T-cell (primary cell): ENCODE measurements around the gene PDE7B. TPM values are rescaled to one million over a fixed set of nuclear protein-coding genes. Genes with fewer than 3 reads are reported as not detected.

Experiments
- ATAC-seq, 4 experiments: fragments of 200-7000 bp in 3 of 4; fragments of 150-1000 bp in 1 of 4; cut with Tn5 transposase; replicated peaks in 1 of 4; 1 replicate in 3 of 4; 2 replicates in 1 of 4; pipeline ENCODE4 v1.10.0; 2021; ENCODE audit warnings: moderate library complexity in 3 of 4, mild to moderate bottlenecking in 2 of 4, moderate number of reproducible peaks in 1 of 4
- CTCF ChIA-PET, 2 donors: fragments of 300-600 bp; sonication (Branson Sonifier 250); formaldehyde crosslinking; loops; one replicate each; lab custom pipeline; 2022; ENCODE audit warnings: antibody characterized with exemption in 2 of 2; lab: Charles Lee
- POLR2A ChIA-PET, 2 donors: fragments of 300-600 bp; sonication (Branson Sonifier 250); formaldehyde crosslinking; loops; one replicate each; lab custom pipeline; 2022; ENCODE audit warnings: antibody characterized with exemption in 2 of 2; lab: Charles Lee
- DNase-seq, 35 experiments: peaks; one replicate each; pipeline versions ENCODE4 v3.0.0 to v3.0.0-alpha.2; 2013 to 2023
- H3K27ac ChIP-seq: one replicate; pipeline ENCODE4 v1.5.1; 2013; ENCODE audit warnings: low read length
- H3K27me3 ChIP-seq, 2 experiments: replicated peaks in 1 of 2; 1 replicate in 1 of 2; 2 replicates in 1 of 2; pipeline versions ENCODE4 v1.6.1 to v1.7.0; 2013; ENCODE audit warnings: low read length in 1 of 2, mixed read lengths in 1 of 2; ENCODE audit not compliant: control insufficient read depth in 2 of 2, insufficient read depth in 2 of 2; ENCODE audit errors: extremely low read depth in 1 of 2
- H3K36me3 ChIP-seq, 2 donors: 1 replicate in 1 of 2; 2 replicates in 1 of 2; pipeline versions ENCODE4 v1.6.1 to v1.7.0; 2013; ENCODE audit warnings: low read length in 1 of 2; ENCODE audit not compliant: control insufficient read depth in 2 of 2, insufficient read depth in 1 of 2; ENCODE audit errors: extremely low read depth in 1 of 2
- H3K4me1 ChIP-seq, 2 experiments: 1 replicate in 1 of 2; 2 replicates in 1 of 2; pipeline versions ENCODE4 v1.6.1 to v1.7.0; 2013; ENCODE audit warnings: low read length in 2 of 2, mixed read lengths in 1 of 2; ENCODE audit not compliant: insufficient read depth in 2 of 2, control insufficient read depth in 1 of 2; ENCODE audit errors: extremely low read depth in 1 of 2
- H3K4me3 ChIP-seq, 2 donors: 1 replicate in 1 of 2; 2 replicates in 1 of 2; pipeline versions ENCODE4 v1.5.1 to v1.7.0; 2013; ENCODE audit warnings: mild to moderate bottlenecking in 2 of 2, low read length in 1 of 2, moderate library complexity in 1 of 2; ENCODE audit not compliant: control insufficient read depth in 1 of 2; ENCODE audit errors: extremely low read depth in 1 of 2
- H3K9me3 ChIP-seq: 2 replicates; pipeline ENCODE4 v1.7.0; 2013
- H3K27ac Mint-ChIP-seq, 2 donors: one replicate each; pipeline ENCODE4 v1.8.0; 2020 to 2021; ENCODE audit warnings: mild to moderate bottlenecking in 2 of 2, mixed read lengths in 2 of 2
- H3K27me3 Mint-ChIP-seq, 2 donors: one replicate each; pipeline ENCODE4 v1.8.0; 2021 to 2022; ENCODE audit warnings: mixed read lengths in 2 of 2
- H3K36me3 Mint-ChIP-seq: one replicate; pipeline ENCODE4 v1.8.0; 2021; ENCODE audit warnings: mixed read lengths
- H3K4me1 Mint-ChIP-seq, 3 donors: one replicate each; pipeline ENCODE4 v1.8.0; 2020 to 2022; ENCODE audit warnings: mixed read lengths in 3 of 3, mild to moderate bottlenecking in 1 of 3
- H3K4me3 Mint-ChIP-seq, 3 donors: one replicate each; pipeline ENCODE4 v1.8.0; 2020 to 2022; ENCODE audit warnings: mild to moderate bottlenecking in 3 of 3, mixed read lengths in 3 of 3, moderate library complexity in 3 of 3
- H3K9me3 Mint-ChIP-seq, 3 donors: one replicate each; pipeline ENCODE4 v1.8.0; 2020 to 2022; ENCODE audit warnings: mixed read lengths in 3 of 3
- WGBS: methylation state at CpG from one replicate; pipeline ENCODE4 v1.1.5; 2013; ENCODE audit warnings: missing lambda C conversion rate; ENCODE audit not compliant: insufficient coverage; 5-methylcytosine and 5-hydroxymethylcytosine counted together
- total RNA-seq, 35 experiments: library from RNA in 6 of 35; stranded (reverse) in 6 of 35; fragments of 120-200 nt in 1 of 35; gene quantifications; one replicate each; pipeline versions ENCODE4 v1.2.1 to v1.2.4 and lab custom pipeline; 2013 to 2026

Gene PDE7B
- total RNA-seq, 5 donors from 2014 or later (not counting 1 experiment from before 2014, with no cell fraction given): 0.35 to 1.5 (median 0.69) TPM

DNA sequence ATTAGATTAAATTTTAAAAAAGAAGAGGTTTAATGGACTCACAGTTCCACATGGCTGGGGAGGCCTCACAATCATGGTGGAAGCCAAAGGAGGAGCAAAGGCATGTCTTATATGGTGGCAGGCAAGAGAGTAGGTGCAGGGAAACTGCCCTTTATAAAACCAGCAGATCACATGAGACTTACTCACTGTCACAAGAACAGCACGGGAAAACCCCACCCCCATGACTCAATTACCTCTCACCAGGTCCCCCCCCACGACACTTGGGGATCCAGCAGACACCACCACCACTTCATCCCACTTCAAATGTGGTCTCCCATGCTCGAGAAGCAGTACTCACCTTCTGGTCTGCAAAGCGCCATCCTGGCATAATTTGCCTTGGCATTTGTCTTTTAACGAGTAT, 374.0 kb downstream of the PDE7B start:
- H3K4me3 ChIP-seq: no peak overlapping the region
- POLR2A ChIA-PET: no interaction called here
- DNase-seq (peak in 1 of 35 experiments; percentile 14), ATAC-seq (no peak)
- Mint-ChIP-seq H3K27ac (no peak overlapping the region), H3K4me1 (peaks cover 0 to 6% (median 3%) of the 10 kb centered on the region in 3 donors), H3K4me3 (no peak overlapping the region), H3K36me3 (no peaks in the 10 kb centered on the region), H3K9me3 (peaks cover 0 to under 1% (median under 1%) of the 10 kb centered on the region in 3 donors), H3K27me3 (no peaks in the 10 kb centered on the region)
- no peaks in the 10 kb centered on the region for H3K9me3 ChIP-seq
- no peaks in the 10 kb centered on the region for H3K4me1 ChIP-seq
- CTCF ChIA-PET: interaction anchor here (0.9 to 2.4 kb wide), 31 partner anchors 9 to 775 kb away, joined by 3 to 28 read pairs (median 7); partner anchors contain the start of genes AHI1 (in 1 of the 2) and MTFR2 (in 1 of the 2)
- no peak overlapping the region for H3K27ac ChIP-seq
- 42% methylated on average over 4 of the region's 5 CpGs for WGBS
- no peaks in the 10 kb centered on the region for H3K27me3 ChIP-seq
- H3K36me3 ChIP-seq: no peaks in the 10 kb centered on the region

DNA sequence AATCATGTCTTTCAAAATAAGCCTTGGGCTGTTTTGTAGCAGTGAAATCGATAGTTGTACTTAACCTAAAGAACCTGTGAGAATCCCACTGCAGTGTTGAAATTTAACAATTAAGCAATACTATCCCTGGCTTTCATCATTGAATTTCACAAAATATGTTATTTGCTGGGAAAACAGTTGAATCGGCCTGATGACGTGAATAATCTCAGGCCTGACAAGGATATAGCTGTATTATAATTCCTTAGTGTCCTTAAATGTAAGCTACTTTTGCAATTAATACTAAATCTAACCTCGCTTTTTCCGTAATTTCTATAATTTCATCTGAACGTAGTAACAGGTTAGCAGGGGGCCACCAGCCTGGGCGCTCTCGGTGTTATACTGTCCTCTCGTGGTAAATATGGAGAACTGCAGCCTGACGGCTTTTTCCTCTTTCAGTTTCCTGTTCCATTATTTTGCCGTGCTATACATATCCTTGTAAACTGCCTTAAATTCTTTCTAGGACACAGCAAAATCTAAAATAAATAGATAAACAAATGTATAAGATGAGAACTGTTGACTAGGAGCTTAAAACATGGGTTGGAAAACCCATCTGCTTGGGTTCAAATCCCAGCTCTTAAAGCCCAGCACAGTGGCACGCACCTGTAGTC, 374.6 kb downstream of the PDE7B start:
- peaks cover 0 to 6% (median 3%) of the 10 kb centered on the region in 3 donors for H3K4me1 Mint-ChIP-seq
- Histone ChIP-seq H3K4me3 (no peak overlapping the region), H3K4me1 (no peaks in the 10 kb centered on the region), H3K27ac (no peak overlapping the region), H3K36me3 (no peaks in the 10 kb centered on the region), H3K9me3 (no peaks in the 10 kb centered on the region), H3K27me3 (no peaks in the 10 kb centered on the region)
- whole genome bisulfite sequencing: 92% methylated on average over 2 of the region's 12 CpGs
- ATAC-seq (peak; percentile 82 to 88 (median 84)), DNase-seq (peak; percentile 4 to 76 (median 41))
- no peaks in the 10 kb centered on the region for H3K36me3 Mint-ChIP-seq
- peak overlapping the region; percentile 48 to 54 (median 53) for H3K4me3 Mint-ChIP-seq
- POLR2A ChIA-PET: no interaction called here
- CTCF ChIA-PET: interaction anchor here (0.6 to 2.4 kb wide), 50 partner anchors 9 to 1535 kb away, joined by 3 to 28 read pairs (median 5); partner anchors contain the start of genes AHI1 (in 1 of the 2) and MTFR2 (in 1 of the 2)
- H3K27me3 Mint-ChIP-seq: no peaks in the 10 kb centered on the region
- no peak overlapping the region for H3K27ac Mint-ChIP-seq
- no peaks in the 10 kb centered on the region for H3K9me3 Mint-ChIP-seq

DNA sequence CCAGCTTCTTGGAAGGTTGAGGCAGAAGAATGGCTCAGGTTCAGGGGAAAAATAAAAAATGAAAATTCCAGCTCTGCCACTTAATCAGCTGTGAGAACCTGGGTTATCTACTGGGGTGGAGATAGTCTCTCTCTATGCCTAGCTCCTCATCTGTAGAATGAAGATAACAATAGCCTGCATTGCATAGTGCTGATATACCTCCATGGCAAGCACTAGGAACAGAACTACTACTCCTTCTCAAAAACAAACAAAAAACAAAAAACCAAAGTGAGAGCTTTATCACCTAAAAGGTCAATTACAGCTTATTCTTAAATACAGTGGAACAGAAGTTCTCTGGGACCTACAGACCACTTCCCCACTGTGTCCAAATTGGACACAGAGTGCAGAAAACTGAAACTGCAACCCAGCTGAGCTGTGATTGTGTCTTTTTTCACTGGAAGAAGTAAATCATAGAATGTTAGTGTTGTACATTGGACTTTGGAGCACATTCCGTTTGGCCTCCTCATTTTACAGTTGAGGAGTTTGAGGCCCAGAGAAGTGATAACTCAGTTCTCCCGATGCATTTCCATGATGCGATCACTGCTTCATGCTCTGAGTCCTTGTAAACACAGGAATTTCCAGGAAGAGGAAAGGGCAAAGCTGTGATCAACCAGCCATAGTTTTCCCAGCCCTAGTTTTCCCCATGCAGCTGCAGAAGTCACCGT, 375.3 kb downstream of the PDE7B start:
- no peak overlapping the region for H3K27ac ChIP-seq
- H3K27ac Mint-ChIP-seq: no peak overlapping the region
- no peaks in the 10 kb centered on the region for H3K9me3 ChIP-seq
- WGBS: 93% methylated on average over 3 of the region's 4 CpGs
- H3K4me1 ChIP-seq: no peaks in the 10 kb centered on the region
- ATAC-seq: peak in 3 of 4 experiments; percentile 29 to 36 (median 30)
- H3K9me3 Mint-ChIP-seq: no peaks in the 10 kb centered on the region
- no peaks in the 10 kb centered on the region for H3K27me3 ChIP-seq
- peak overlapping the region; percentile 48 to 54 (median 53) for H3K4me3 Mint-ChIP-seq
- H3K36me3 Mint-ChIP-seq: no peaks in the 10 kb centered on the region
- peaks cover 0 to 6% (median 3%) of the 10 kb centered on the region in 3 donors for H3K4me1 Mint-ChIP-seq
- POLR2A ChIA-PET: interaction anchor here in 1 of 2 donors (0.6 kb wide), 1 partner anchor 11 kb away, joined by 4 read pairs; no protein-coding TSS in a partner anchor
- DNase-seq: peak in 1 of 35 experiments; percentile 4
- H3K27me3 Mint-ChIP-seq: no peaks in the 10 kb centered on the region
- CTCF ChIA-PET: interaction anchor here (0.6 to 2.4 kb wide), 55 partner anchors 8 to 1536 kb away, joined by 3 to 28 read pairs (median 5); partner anchors contain the start of genes AHI1 (in 1 of the 2) and MTFR2 (in 1 of the 2)
- H3K4me3 ChIP-seq: no peak overlapping the region
- no peaks in the 10 kb centered on the region for H3K36me3 ChIP-seq

DNA sequence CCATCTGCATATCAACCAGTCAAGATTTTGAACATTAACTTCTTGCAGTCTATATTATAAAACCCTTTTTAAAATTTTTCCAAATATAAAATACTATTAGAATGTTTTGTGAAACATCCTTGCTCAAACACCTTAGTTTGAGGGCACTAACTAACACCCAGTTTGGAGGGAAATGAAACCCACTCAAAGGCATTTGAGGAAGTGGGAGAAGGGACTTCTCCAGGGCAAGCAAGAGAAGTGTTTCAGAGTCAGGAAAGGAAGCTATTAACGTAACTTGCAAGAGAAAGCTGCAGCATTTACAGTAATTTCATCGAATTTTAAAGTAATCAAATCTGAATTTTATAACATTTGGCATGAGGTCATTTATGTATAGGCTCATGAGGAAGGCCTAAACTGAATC, 377.3 kb downstream of the PDE7B start:
- ATAC-seq: no peak
- WGBS: no CpG with 5 or more reads among the region's 2 CpGs
- no peaks in the 10 kb centered on the region for H3K36me3 ChIP-seq
- no peaks in the 10 kb centered on the region for H3K9me3 ChIP-seq
- POLR2A ChIA-PET: no interaction called here
- Mint-ChIP-seq H3K36me3 (no peaks in the 10 kb centered on the region), H3K27me3 (no peaks in the 10 kb centered on the region), H3K4me3 (no peak overlapping the region), H3K9me3 (no peaks in the 10 kb centered on the region), H3K27ac (no peak overlapping the region), H3K4me1 (peaks cover 0 to 6% (median 3%) of the 10 kb centered on the region in 3 donors)
- no peaks in the 10 kb centered on the region for H3K4me1 ChIP-seq
- no peak for DNase-seq
- CTCF ChIA-PET: no interaction called here
- no peaks in the 10 kb centered on the region for H3K27me3 ChIP-seq
- H3K4me3 ChIP-seq: no peak overlapping the region
- no peak overlapping the region for H3K27ac ChIP-seq

DNA sequence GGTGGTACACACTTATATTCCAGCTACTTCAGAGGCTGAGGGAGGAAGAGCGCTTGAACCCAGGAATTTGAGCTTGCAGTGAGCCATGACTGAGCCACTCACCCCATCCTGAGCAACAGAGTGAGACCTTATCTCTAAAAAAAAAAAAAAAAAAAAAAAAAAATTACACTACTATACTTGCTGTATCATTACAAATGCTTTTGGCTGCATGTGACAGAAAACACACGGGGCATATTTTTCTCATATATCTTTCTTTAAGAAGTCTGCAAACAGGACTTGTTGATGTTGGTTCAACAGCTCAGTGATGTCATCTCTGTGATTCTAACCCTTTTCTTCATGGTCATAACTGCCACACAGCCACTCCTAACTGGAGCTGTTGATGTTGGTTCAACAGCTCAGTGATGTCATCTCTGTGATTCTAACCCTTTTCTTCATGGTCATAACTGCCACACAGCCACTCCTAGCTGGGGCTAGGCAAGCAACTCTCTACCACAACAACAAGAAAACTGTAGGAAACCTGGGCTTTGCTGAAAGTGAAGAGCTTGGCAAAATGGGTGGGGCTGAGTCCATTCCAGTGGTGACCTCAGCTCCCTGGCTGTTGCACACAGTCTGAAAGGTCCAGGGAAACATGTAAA, 378.8 kb downstream of the PDE7B start:
- WGBS: no CpG with 5 or more reads among the region's 2 CpGs
- no peaks in the 10 kb centered on the region for H3K4me1 ChIP-seq
- Mint-ChIP-seq H3K9me3 (no peaks in the 10 kb centered on the region), H3K27me3 (no peaks in the 10 kb centered on the region), H3K4me3 (no peak overlapping the region), H3K4me1 (peaks cover 0 to 6% (median 3%) of the 10 kb centered on the region in 3 donors), H3K27ac (no peak overlapping the region), H3K36me3 (no peaks in the 10 kb centered on the region)
- no peak overlapping the region for H3K27ac ChIP-seq
- no peaks in the 10 kb centered on the region for H3K9me3 ChIP-seq
- ChIA-PET POLR2A (interaction anchor here in 1 of 2 donors (0.7 kb wide), 1 partner anchor 776 kb away, joined by 3 read pairs; no protein-coding TSS in a partner anchor), CTCF (interaction anchor here (0.6 to 0.7 kb wide), 4 partner anchors 29 to 553 kb away, joined by 3 to 8 read pairs (median 7); no protein-coding TSS in a partner anchor)
- ATAC-seq: no peak
- no peak overlapping the region for H3K4me3 ChIP-seq
- DNase-seq: no peak
- H3K27me3 ChIP-seq: no peaks in the 10 kb centered on the region
- no peaks in the 10 kb centered on the region for H3K36me3 ChIP-seq

DNA sequence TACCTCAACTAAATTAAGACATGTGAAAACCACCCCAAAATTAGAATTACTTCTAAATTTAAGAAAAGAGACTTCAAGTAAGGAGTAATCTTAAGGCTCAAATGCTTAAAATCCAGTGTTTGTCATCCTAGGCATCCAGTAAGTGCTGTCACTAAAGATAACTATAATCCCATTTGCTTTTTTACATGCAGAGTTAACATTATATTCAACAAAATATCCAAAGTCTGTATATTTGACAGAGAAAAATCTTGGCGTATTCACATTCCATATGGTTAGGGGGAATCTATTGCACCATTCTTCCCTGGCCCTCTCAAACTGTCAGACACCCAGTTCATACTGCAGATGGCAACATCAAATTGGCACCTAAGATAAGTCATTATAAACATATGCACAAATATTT, 381.2 kb downstream of the PDE7B start:
- Mint-ChIP-seq H3K4me1 (peaks cover 9 to 14% (median 14%) of the 10 kb centered on the region in 3 donors), H3K9me3 (no peaks in the 10 kb centered on the region), H3K27me3 (no peaks in the 10 kb centered on the region), H3K27ac (no peak overlapping the region), H3K36me3 (peaks cover 3% of the 10 kb centered on the region), H3K4me3 (no peak overlapping the region)
- H3K4me3 ChIP-seq: no peak overlapping the region
- ChIA-PET POLR2A (no interaction called here), CTCF (interaction anchor here (0.6 kb wide), 2 partner anchors 398 to 543 kb away, joined by 3 to 6 read pairs; no protein-coding TSS in a partner anchor)
- DNase-seq: no peak
- no peak for ATAC-seq
- H3K4me1 ChIP-seq: peaks cover 0 to 8% of the 10 kb centered on the region in 2 experiments
- no peak overlapping the region for H3K27ac ChIP-seq
- H3K9me3 ChIP-seq: no peaks in the 10 kb centered on the region
- no peaks in the 10 kb centered on the region for H3K36me3 ChIP-seq
- H3K27me3 ChIP-seq: no peaks in the 10 kb centered on the region
- WGBS: no CpG with 5 or more reads among the region's 1 CpG
